Measurements from ENCODE around the gene HPGD.

HPGD gene

DNA sequence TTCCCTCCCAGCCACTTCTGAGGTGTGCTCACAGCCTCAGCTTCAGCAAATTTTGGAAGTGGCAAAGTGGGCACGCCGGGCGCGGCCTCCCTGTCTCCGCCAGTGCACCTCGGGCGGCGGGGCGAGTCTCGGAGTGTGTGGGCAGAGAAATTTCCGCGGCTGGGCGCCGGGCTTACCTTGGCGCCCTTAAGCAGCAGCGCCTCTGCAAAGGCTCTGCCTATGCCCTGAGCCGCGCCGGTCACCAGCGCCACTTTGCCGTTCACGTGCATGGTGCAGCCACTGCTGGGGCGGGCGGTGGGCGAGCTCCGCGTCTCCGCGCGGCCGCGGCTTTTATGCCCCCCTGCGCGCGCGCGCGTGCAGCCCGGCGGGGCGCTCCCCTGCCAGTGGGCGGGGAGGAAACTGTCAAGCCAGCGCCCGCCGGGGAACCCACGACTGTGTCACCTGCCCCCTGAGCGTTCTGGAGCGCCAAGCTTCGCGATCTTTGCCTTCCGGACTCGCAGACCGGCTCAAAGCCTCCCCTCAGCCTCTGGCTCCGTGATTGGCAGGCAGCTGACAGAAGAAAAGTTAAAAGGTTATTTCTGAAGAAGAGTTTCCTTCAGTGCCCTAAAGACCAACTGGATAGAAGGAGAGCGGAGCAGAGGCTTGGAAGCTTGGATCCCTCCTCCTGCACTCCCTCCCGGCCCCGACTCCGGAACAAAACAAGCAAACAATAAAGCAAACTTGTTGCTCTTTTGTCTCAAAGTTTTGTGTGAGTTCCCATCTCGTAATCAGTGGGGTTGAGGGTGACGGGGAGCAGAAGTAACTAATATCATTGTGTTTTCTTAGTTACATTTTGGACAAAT lies at the start of gene HPGD:
TSS of gene HPGD (minus strand) at position 306 of the 842 bp plus-strand sequence. CDS start at position 269, 37 bp downstream.
- peak within 1 kb of the TSS; percentile 93 for H3K27ac ChIP-seq
- TF ChIP-seq, protein P1, sequence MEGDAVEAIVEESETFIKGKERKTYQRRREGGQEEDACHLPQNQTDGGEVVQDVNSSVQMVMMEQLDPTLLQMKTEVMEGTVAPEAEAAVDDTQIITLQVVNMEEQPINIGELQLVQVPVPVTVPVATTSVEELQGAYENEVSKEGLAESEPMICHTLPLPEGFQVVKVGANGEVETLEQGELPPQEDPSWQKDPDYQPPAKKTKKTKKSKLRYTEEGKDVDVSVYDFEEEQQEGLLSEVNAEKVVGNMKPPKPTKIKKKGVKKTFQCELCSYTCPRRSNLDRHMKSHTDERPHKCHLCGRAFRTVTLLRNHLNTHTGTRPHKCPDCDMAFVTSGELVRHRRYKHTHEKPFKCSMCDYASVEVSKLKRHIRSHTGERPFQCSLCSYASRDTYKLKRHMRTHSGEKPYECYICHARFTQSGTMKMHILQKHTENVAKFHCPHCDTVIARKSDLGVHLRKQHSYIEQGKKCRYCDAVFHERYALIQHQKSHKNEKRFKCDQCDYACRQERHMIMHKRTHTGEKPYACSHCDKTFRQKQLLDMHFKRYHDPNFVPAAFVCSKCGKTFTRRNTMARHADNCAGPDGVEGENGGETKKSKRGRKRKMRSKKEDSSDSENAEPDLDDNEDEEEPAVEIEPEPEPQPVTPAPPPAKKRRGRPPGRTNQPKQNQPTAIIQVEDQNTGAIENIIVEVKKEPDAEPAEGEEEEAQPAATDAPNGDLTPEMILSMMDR (IDR thresholded peaks at IDR 0.05), result no peak
- no peak for TF ChIP-seq ZFX (IDR thresholded peaks at IDR 0.05; ENCODE audit: borderline replicate concordance)

DNA sequence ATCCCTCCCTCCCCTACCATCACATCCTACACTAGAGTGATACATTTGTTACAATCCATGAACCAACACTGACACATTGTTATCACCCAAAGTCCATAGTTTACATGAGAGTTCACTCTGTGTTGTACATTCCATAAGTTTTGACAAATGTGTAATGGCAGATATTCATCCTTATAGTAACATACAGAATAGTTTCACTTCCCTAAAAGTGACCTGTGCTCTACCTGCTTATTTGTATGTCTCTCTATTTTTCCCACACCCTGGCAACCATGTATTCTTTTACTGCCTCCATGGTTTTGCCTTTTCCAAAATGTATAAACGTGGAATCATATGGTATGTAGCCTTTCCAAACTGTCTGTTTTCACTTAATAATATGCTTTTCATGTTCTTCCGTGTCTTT lies 42.2 kb upstream of the HPGD start:
- TF ChIP-seq ZFX (IDR thresholded peaks at IDR 0.05; ENCODE audit: borderline replicate concordance), result no peak
- TF ChIP-seq, protein P1 (IDR thresholded peaks at IDR 0.05), result no peak

DNA sequence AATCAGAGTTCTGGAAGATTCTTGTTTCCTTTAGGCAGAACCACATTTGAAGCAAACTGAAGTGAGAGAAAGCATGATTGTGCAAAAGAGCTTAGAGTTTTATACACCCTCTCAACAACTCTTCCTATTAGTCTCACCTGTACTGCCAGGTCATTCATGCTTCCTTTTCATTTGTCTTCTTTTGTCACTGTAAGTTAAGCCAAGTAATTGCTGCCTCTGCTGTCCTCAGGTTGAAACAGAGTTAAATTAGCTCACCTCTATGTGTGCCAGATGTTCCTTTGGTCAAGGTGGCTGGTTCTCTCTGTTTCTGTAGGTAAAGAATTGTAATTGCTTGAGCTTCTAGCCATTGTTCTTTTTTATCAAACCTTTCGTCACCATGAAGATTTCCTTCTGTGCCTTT lies 41.1 kb upstream of the HPGD start:
- no peak overlapping the region for H3K27ac ChIP-seq
- no peak for TF ChIP-seq ZFX (IDR thresholded peaks at IDR 0.05; ENCODE audit: borderline replicate concordance)
- TF ChIP-seq, protein P1 (IDR thresholded peaks at IDR 0.05), result no peak

More for the DNA sequence above, 42.2 kb upstream of the HPGD start:
- H3K27ac ChIP-seq, result no peak overlapping the region

DNA sequence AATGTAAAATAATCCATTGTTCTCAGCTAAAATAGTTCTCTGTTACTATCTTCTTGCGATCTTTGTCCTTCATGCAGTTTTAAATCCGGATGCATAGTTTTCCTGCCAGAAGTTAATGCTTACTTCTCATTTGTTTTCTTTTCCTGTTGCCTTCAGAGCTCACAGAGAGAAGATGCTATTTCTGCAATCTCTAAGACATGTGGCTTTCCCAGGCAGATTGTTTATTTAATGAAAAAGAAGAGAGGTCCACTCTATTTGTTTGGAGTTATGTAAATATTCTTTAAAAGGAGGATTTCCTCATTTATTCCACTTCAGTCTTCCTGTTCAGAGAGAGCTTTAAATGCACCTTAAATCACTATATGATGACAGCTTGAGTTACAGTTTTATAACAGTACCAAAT lies 39.3 kb upstream of the HPGD start:
- TF ChIP-seq ZFX (IDR thresholded peaks at IDR 0.05; ENCODE audit: borderline replicate concordance), result no peak
- TF ChIP-seq, protein P1 (IDR thresholded peaks at IDR 0.05), result no peak
- no peak overlapping the region for H3K27ac ChIP-seq

DNA sequence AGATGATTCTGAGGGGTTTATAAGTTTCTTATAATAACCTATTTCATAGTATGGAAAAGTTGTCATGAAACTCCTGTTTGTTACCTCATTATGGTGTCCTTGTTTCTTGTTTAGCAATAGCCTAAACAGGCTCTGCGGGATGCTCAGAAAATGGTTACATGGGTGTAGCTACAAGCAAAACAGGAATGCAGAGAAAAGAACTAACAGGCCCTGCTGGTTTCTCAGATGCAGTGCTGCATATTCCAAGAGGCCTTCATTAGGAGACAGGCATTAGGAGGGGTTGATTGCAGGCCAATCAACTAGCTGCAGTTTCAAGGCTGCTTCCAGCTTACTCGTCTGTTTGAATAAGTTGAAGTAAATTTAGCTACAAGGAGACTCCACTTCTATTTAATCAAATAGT lies 37.6 kb upstream of the HPGD start:
- TF ChIP-seq, protein P1 (IDR thresholded peaks at IDR 0.05), result no peak
- TF ChIP-seq ZFX (IDR thresholded peaks at IDR 0.05; ENCODE audit: borderline replicate concordance), result no peak

DNA sequence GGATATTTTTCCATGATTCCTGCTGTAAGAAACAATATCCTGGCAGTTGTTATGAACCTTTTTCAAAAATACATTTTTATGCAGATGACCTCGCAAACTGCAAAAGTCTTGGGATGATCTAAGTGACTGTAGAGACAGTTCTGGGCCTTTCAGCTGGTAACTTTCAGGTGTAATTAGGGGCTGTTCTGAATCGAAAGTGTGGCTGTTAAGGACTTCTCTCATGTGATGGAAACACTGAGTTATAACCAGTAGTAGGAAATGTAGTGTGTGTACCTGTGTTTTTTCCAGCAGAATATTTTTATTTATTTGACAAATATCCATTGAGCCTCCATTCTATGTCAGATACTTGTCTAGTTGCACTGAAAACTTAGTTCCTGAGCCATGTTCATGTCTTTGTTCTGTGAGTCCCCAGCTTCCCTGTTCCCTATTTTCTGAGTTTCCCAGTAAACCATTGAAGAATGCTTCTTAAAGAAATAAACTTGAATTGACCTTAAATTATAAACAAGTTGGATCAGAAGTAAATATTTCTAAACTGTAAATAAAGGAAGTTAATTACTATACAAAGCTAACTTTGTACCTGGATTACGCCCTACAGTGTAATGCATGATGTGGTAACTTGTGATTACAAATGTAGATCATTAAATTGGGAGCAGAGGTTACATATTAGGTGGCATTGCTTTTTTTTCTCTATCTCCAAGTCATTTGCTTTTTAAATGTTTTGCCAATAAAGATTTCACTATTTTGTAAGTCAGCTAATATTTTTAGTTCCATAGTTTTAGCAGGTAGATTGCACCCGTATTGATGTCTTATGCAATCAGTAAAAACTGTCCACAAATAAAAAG lies 33.7 kb upstream of the HPGD start:
- no peak for TF ChIP-seq ZFX (IDR thresholded peaks at IDR 0.05; ENCODE audit: borderline replicate concordance)
- TF ChIP-seq, protein P1 (IDR thresholded peaks at IDR 0.05), result no peak
- no peak overlapping the region for H3K27ac ChIP-seq

More for the DNA sequence above, 37.6 kb upstream of the HPGD start:
- H3K27ac ChIP-seq, result no peak overlapping the region
